ENCODE data around the gene SYCE3. TPM values are rescaled to one million over a fixed set of nuclear protein-coding genes. Genes with fewer than 3 reads are reported as not detected.

SYCE3 gene
- polyA plus RNA-seq, 3 donors: 1.9 to 3.1 TPM; not detected in 1

- Histone ChIP-seq H3K27me3 (ENCODE audit: control insufficient read depth in 2 of 2, insufficient read depth in 2 of 2, low read length in 2 of 2) (no peaks in the 10 kb centered on the region), H3K79me2 (ENCODE audit: insufficient read depth, low read length) (peaks cover 84% of the 10 kb centered on the region), H3K4me2 (replicated peaks; ENCODE audit: extremely low read depth, low read length, poor library complexity, severe bottlenecking) (peak overlapping the region; percentile 95), H3K27ac (ENCODE audit: low read depth in 1 of 2, low read length in 2 of 2) (peak overlapping the region; percentile 100), H3K4me3 (replicated peaks in 1 of 3; ENCODE audit: low read depth in 2 of 3, low read length in 3 of 3) (peak overlapping the region; percentile 72 to 99 (median 92)), H3K36me3 (replicated peaks in 1 of 2; ENCODE audit: control insufficient read depth in 1 of 2, insufficient read depth in 2 of 2, low read length in 2 of 2) (peaks cover 13 to 16% of the 10 kb centered on the region in 2 donors), H4K20me1 (ENCODE audit: insufficient read depth, low read length) (peaks cover 32% of the 10 kb centered on the region), H3K4me1 (ENCODE audit: control insufficient read depth in 1 of 2, insufficient read depth in 2 of 2, low read length in 2 of 2) (peaks cover 73 to 87% of the 10 kb centered on the region in 2 donors), H3K9ac (ENCODE audit: insufficient read depth, low read length, poor library complexity, severe bottlenecking) (peak overlapping the region; percentile 100), H2AFZ (ENCODE audit: insufficient read depth, low read depth, low read length, poor library complexity, severe bottlenecking) (no peak overlapping the region), H3K9me3 (replicated peaks in 1 of 2; ENCODE audit: control insufficient read depth in 1 of 2, insufficient read depth in 1 of 2, low read length in 2 of 2) (no peaks in the 10 kb centered on the region)
- peak overlapping the region; percentile 99 to 100 (median 99) for H3K27ac Mint-ChIP-seq
- H3K27me3 Mint-ChIP-seq (ENCODE audit: low read depth in 3 of 3): no peaks in the 10 kb centered on the region
- TF ChIP-seq, protein P1, sequence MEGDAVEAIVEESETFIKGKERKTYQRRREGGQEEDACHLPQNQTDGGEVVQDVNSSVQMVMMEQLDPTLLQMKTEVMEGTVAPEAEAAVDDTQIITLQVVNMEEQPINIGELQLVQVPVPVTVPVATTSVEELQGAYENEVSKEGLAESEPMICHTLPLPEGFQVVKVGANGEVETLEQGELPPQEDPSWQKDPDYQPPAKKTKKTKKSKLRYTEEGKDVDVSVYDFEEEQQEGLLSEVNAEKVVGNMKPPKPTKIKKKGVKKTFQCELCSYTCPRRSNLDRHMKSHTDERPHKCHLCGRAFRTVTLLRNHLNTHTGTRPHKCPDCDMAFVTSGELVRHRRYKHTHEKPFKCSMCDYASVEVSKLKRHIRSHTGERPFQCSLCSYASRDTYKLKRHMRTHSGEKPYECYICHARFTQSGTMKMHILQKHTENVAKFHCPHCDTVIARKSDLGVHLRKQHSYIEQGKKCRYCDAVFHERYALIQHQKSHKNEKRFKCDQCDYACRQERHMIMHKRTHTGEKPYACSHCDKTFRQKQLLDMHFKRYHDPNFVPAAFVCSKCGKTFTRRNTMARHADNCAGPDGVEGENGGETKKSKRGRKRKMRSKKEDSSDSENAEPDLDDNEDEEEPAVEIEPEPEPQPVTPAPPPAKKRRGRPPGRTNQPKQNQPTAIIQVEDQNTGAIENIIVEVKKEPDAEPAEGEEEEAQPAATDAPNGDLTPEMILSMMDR (IDR thresholded peaks at IDR 0.05): no peak
- H3K4me1 Mint-ChIP-seq: peaks cover 55% of the 10 kb centered on the region
- peak overlapping the region; percentile 90 to 93 for H3K4me3 Mint-ChIP-seq
- DNase-seq: peak; percentile 65 to 87 (median 72)
- under 1% methylated on average over 43 of the region's 44 CpGs for WGBS (ENCODE audit: insufficient coverage)
- intact Hi-C loops (cut with micrococcal nuclease): loop anchor here (1.0 to 10.0 kb wide), 4 partner anchors 8 to 597 kb away; partner anchors contain the start of gene TRABD (in 1 of the 2)
- no peaks in the 10 kb centered on the region for H3K9me3 Mint-ChIP-seq
- peaks cover 23 to 25% of the 10 kb centered on the region in 2 donors for H3K36me3 Mint-ChIP-seq
These were observed 31.2 kb downstream of the SYCE3 start for GRCh38 chr22:50531546-50531961.

DNA sequence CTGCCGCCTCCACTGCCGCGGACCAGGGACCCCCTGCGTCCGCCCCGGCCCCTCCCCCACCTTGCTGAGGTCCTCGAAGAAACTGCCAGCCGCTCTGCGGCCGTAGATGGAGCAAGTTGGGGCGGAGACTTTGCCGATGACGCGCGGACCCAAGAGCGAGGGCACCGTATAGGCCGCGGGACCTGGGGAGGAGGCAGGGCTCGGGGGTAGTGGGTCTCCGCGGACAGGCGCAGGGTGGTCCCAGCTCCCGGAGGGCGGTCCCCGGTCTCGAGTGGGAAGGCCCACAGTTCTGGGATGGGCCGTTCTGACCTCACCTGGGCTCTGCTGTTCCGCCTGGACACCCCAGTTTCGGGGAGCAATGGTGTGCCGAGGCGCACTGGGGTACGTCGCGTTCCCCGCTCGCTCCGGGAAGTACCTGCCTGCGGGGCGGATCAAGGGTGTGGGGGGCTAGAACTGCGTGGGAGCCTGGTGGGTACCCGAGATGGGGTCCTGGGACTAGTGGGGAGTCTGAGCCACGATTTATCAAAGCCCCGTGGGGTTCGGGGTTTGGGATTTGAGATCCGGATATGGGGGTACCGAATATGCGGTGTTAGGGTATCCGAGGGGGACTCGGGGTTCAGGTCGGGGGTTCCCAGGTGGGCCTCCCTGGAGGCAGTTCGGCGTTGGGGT lies 31.7 kb downstream of the SYCE3 start:
- TF ChIP-seq, protein P1 (IDR thresholded peaks at IDR 0.05): no peak
- peak overlapping the region; percentile 99 to 100 (median 99) for H3K27ac Mint-ChIP-seq
- peaks cover 23 to 25% of the 10 kb centered on the region in 2 donors for H3K36me3 Mint-ChIP-seq
- no peaks in the 10 kb centered on the region for H3K9me3 Mint-ChIP-seq
- no peak overlapping the region for H2AFZ ChIP-seq (ENCODE audit: insufficient read depth, low read depth, low read length, poor library complexity, severe bottlenecking)
- H3K36me3 ChIP-seq (replicated peaks in 1 of 2; ENCODE audit: control insufficient read depth in 1 of 2, insufficient read depth in 2 of 2, low read length in 2 of 2): peaks cover 13 to 16% of the 10 kb centered on the region in 2 donors
- H3K4me3 Mint-ChIP-seq: peak overlapping the region; percentile 90 to 93
- H3K4me2 ChIP-seq (replicated peaks; ENCODE audit: extremely low read depth, low read length, poor library complexity, severe bottlenecking): peak overlapping the region; percentile 95
- DNase-seq: peak; percentile 78 to 88 (median 82)
- no peaks in the 10 kb centered on the region for H3K9me3 ChIP-seq (replicated peaks in 1 of 2; ENCODE audit: control insufficient read depth in 1 of 2, insufficient read depth in 1 of 2, low read length in 2 of 2)
- H3K9ac ChIP-seq (ENCODE audit: insufficient read depth, low read length, poor library complexity, severe bottlenecking): peak overlapping the region; percentile 100
- H3K27ac ChIP-seq (ENCODE audit: low read depth in 1 of 2, low read length in 2 of 2): peak overlapping the region; percentile 100
- intact Hi-C loops (cut with micrococcal nuclease): loop anchor here (1.0 to 10.0 kb wide), 5 partner anchors 8 to 596 kb away; partner anchors contain the start of gene TRABD (in 1 of the 2)
- H3K27me3 Mint-ChIP-seq (ENCODE audit: low read depth in 3 of 3): no peaks in the 10 kb centered on the region
- H3K4me1 Mint-ChIP-seq: peaks cover 50% of the 10 kb centered on the region
- peaks cover 67 to 87% of the 10 kb centered on the region in 2 donors for H3K4me1 ChIP-seq (ENCODE audit: control insufficient read depth in 1 of 2, insufficient read depth in 2 of 2, low read length in 2 of 2)
- 0% methylated on average over 53 of the region's 53 CpGs for WGBS (ENCODE audit: insufficient coverage)
- no peaks in the 10 kb centered on the region for H3K27me3 ChIP-seq (ENCODE audit: control insufficient read depth in 2 of 2, insufficient read depth in 2 of 2, low read length in 2 of 2)
- peaks cover 38% of the 10 kb centered on the region for H4K20me1 ChIP-seq (ENCODE audit: insufficient read depth, low read length)
- H3K4me3 ChIP-seq (replicated peaks in 1 of 3; ENCODE audit: low read depth in 2 of 3, low read length in 3 of 3): peak overlapping the region; percentile 72 to 99 (median 92)
- H3K79me2 ChIP-seq (ENCODE audit: insufficient read depth, low read length): peaks cover 81% of the 10 kb centered on the region

Data from CD14-positive monocyte (primary cell).